Adrenal gland (tissue), 12 donors: ENCODE results near the gene SLC5A11. TPM values are rescaled to one million over a fixed set of nuclear protein-coding genes. Genes with fewer than 3 reads are reported as not detected.

Source experiments
- DNase-seq, 7 donors: peaks; one replicate each; pipeline ENCODE4 v3.0.0-alpha.2; 2019 to 2020
- H3K27ac ChIP-seq, 5 donors: fragments of 200-600 bp; sonication (generic) in 4 of 5; 1 replicate in 3 of 5; 2 replicates in 2 of 5; pipeline versions ENCODE4 v1.5.1 to v1.8.0; 2016 to 2020; ENCODE audit warnings: mild to moderate bottlenecking in 1 of 5
- H3K27me3 ChIP-seq: fragments of 200-600 bp; 2 replicates; pipeline ENCODE4 v1.8.0; 2021
- H3K36me3 ChIP-seq, 2 donors: fragments of 200-600 bp; replicated peaks in 1 of 2; 1 replicate in 1 of 2; 2 replicates in 1 of 2; pipeline versions ENCODE4 v1.5.1 to v1.8.0; 2018 to 2022
- H3K4me1 ChIP-seq, 2 donors: fragments of 200-600 bp; replicated peaks in 1 of 2; 1 replicate in 1 of 2; 2 replicates in 1 of 2; pipeline versions ENCODE4 v1.5.1 to v1.8.0; 2018 to 2021
- H3K4me3 ChIP-seq, 4 donors: fragments of 200-600 bp; sonication (generic) in 3 of 4; one replicate each; pipeline ENCODE4 v1.5.1; 2016 to 2018
- H3K9me3 ChIP-seq, 3 donors: fragments of 200-600 bp; sonication (generic) in 1 of 3; replicated peaks in 1 of 3; 1 replicate in 2 of 3; 2 replicates in 1 of 3; pipeline versions ENCODE4 v1.5.1 to v1.8.0; 2016 to 2021
- CTCF ChIP-seq, 6 experiments: fragments of 450-650 bp in 4 of 6; fragments of 200-600 bp in 2 of 6; sonication (generic) in 1 of 6; IDR thresholded peaks; 1 replicate in 5 of 6; 2 replicates in 1 of 6; pipeline versions ENCODE4 v1.5.1 to v1.8.0; 2016 to 2021; ENCODE audit warnings: antibody characterized with exemption in 6 of 6, mild to moderate bottlenecking in 2 of 6, moderate library complexity in 1 of 6
- POLR2A ChIP-seq, 2 donors: fragments of 450-650 bp; IDR thresholded peaks; one replicate each; pipeline ENCODE4 v1.6.1; 2017; ENCODE audit warnings: antibody characterized with exemption in 2 of 2, mild to moderate bottlenecking in 2 of 2, moderate library complexity in 1 of 2
- WGBS, 4 donors: extraction: QIAGEN DNeasy Blood & Tissue Kit in 2 of 4; methylation state at CpG; one replicate each; pipeline versions ENCODE4 v1.1.5 to v1.1.7; 2013 to 2017; 5-methylcytosine and 5-hydroxymethylcytosine counted together
- intact Hi-C, 2 donors: fragments of 100-400 bp; cut with DNase I; formaldehyde crosslinking; loops; one replicate each; pipeline versions ENCODE4 v1.14.1 to v1.15.0; 2022 to 2023
- polyA plus RNA-seq, 3 donors: library from polyadenylated mRNA; stranded (reverse); fragments of 200-250 nt in 2 of 3; fragments of 350-450 nt in 1 of 3; fragmentation: Illumina TruSeq in 1 of 3; extraction: RNeasy Lipid Tissue Mini Kit (QIAGEN cat#74804) in 1 of 3; gene quantifications; one replicate each; pipeline ENCODE4 v1.2.3, GENCODE V29; 2013 to 2014
- total RNA-seq, 9 donors: library from RNA; depleted of rRNA in 4 of 9; stranded (reverse); fragments of >200 nt in 4 of 9; fragments of 120-200 nt in 1 of 9; fragmentation: NEBNext Ultra II Directional in 1 of 9; extraction: Animal tissue kit (Norgen Biotek cat#: 25700) in 1 of 9; gene quantifications; one replicate each; pipeline versions ENCODE4 v1.1.0 to v1.2.4, GENCODE V29; 2013 to 2023
- donor health status: healthy with polysubstance abuse.
- donor health status: Bipolar disorder and iron deficiency.
- donor health status: DM: yes; HTN: yes; CAD: no.
- donor health status: DM: no; HTN: no; CAD: no.
- donor health status: DM: no; HTN: no; CAD: no.
- donor health status: DM: yes; HTN: yes; CAD: no.

SLC5A11 gene
- total and polyA plus RNA-seq, 12 donors: 0.17 to 0.57 (median 0.43) TPM; not detected in 8

GRCh38 chr16:24816688-24817087 lies 29.1 kb upstream of the SLC5A11 start:
- no peak for TF ChIP-seq POLR2A (IDR thresholded peaks at IDR 0.05)
- no peak for TF ChIP-seq CTCF (IDR thresholded peaks at IDR 0.05)
- intact Hi-C loops: no loop called here
- Histone ChIP-seq H3K4me1 (peaks cover 0 to 21% of the 10 kb centered on the region in 2 donors), H3K4me3 (no peak overlapping the region), H3K9me3 (no peaks in the 10 kb centered on the region), H3K36me3 (peaks cover 0 to 97% of the 10 kb centered on the region in 2 donors), H3K27me3 (no peaks in the 10 kb centered on the region), H3K27ac (peak overlapping the region in 2 of 5 donors; percentile 26 to 31)
- peak in 2 of 7 donors; percentile 27 to 34 for DNase-seq
- 32 to 48% (median 33%) methylated on average over 6 of the region's 6 CpGs for WGBS, 4 donors

GRCh38 chr16:24819462-24820040 lies 26.2 kb upstream of the SLC5A11 start:
- DNase-seq: peak in 1 of 7 donors; percentile 47
- TF ChIP-seq POLR2A (IDR thresholded peaks at IDR 0.05): no peak
- no peak for TF ChIP-seq CTCF (IDR thresholded peaks at IDR 0.05)
- H3K9me3 ChIP-seq: no peaks in the 10 kb centered on the region
- H3K27ac ChIP-seq: peak overlapping the region in 2 of 5 donors; percentile 11 to 48
- no peak overlapping the region for H3K4me3 ChIP-seq
- H3K27me3 ChIP-seq: no peaks in the 10 kb centered on the region
- WGBS, 4 donors: 58 to 62% (median 59%) methylated on average over 2 of the region's 2 CpGs
- peaks cover 0 to 21% of the 10 kb centered on the region in 2 donors for H3K4me1 ChIP-seq
- peaks cover 0 to 99% of the 10 kb centered on the region in 2 donors for H3K36me3 ChIP-seq
- intact Hi-C loops: loop anchor here in 1 of 2 donors (10.0 kb wide), 1 partner anchor 125 kb away; no protein-coding TSS in a partner anchor

GRCh38 chr16:24820522-24820921 lies 25.2 kb upstream of the SLC5A11 start:
- H3K4me1 ChIP-seq: peaks cover 0 to 21% of the 10 kb centered on the region in 2 donors
- no peaks in the 10 kb centered on the region for H3K27me3 ChIP-seq
- H3K27ac ChIP-seq: peak overlapping the region in 2 of 5 donors; percentile 13 to 48
- TF ChIP-seq CTCF (IDR thresholded peaks at IDR 0.05) (no peak), POLR2A (IDR thresholded peaks at IDR 0.05) (no peak)
- H3K36me3 ChIP-seq: peaks cover 0 to 99% of the 10 kb centered on the region in 2 donors
- no peak overlapping the region for H3K4me3 ChIP-seq
- WGBS, 4 donors: 44 to 80% (median 57%) methylated on average over 1 of the region's 1 CpG
- no peaks in the 10 kb centered on the region for H3K9me3 ChIP-seq
- intact Hi-C loops: loop anchor here in 1 of 2 donors (10.0 kb wide), 1 partner anchor 124 kb away; no protein-coding TSS in a partner anchor
- DNase-seq: peak in 1 of 7 donors; percentile 50

- peak in 1 of 7 donors; percentile 44 for DNase-seq
- intact Hi-C loops: loop anchor here in 1 of 2 donors (10.0 kb wide), 1 partner anchor 124 kb away; no protein-coding TSS in a partner anchor
- Histone ChIP-seq H3K4me1 (peaks cover 0 to 21% of the 10 kb centered on the region in 2 donors), H3K27ac (peak overlapping the region in 2 of 5 donors; percentile 48 to 68), H3K4me3 (no peak overlapping the region), H3K36me3 (peaks cover 0 to 99% of the 10 kb centered on the region in 2 donors), H3K27me3 (no peaks in the 10 kb centered on the region), H3K9me3 (no peaks in the 10 kb centered on the region)
- no peak for TF ChIP-seq POLR2A (IDR thresholded peaks at IDR 0.05)
- no peak for TF ChIP-seq CTCF (IDR thresholded peaks at IDR 0.05)
- 88 to 93% (median 92%) methylated on average over 9 of the region's 9 CpGs for WGBS, 4 donors
These were observed 24.6 kb upstream of the SLC5A11 start for GRCh38 chr16:24821129-24821528.
